ENCODE measurements around the gene PIK3CA. TPM values are rescaled to one million over a fixed set of nuclear protein-coding genes. Genes with fewer than 3 reads are reported as not detected.

The PIK3CA gene
- total RNA-seq, 1 experiment from 2014 or later = 12.0 TPM

GRCh38 chr3:179147514-179147872, 664 bp upstream of the PIK3CA start:
- H4K91ac ChIP-seq (ENCODE audit: insufficient read length, low read depth, low read length) = no peak overlapping the region
- H2BK5ac ChIP-seq (ENCODE audit: insufficient read length, low read length) = no peak overlapping the region
- peak overlapping the region; percentile 97 for H3K4me2 ChIP-seq (ENCODE audit: insufficient read depth, insufficient read length, low read length)
- no peaks in the 10 kb centered on the region for H3K4me1 ChIP-seq (ENCODE audit: insufficient read depth, low read length)
- no peak overlapping the region for H2BK12ac ChIP-seq (ENCODE audit: insufficient read length, low read depth, low read length)
- H3K23ac ChIP-seq (ENCODE audit: insufficient read length, low read depth, low read length) = no peak overlapping the region
- Mint-ChIP-seq H3K36me3 (ENCODE audit: insufficient read depth in 1 of 3, low read depth in 3 of 3) (no peaks in the 10 kb centered on the region), H3K9me3 (no peaks in the 10 kb centered on the region), H3K27me3 (ENCODE audit: low read depth) (no peaks in the 10 kb centered on the region), H3K27ac (no peak overlapping the region), H3K4me3 (no peak overlapping the region), H3K4me1 (peaks cover 30% of the 10 kb centered on the region in 2 experiments)
- H4K20me1 ChIP-seq (ENCODE audit: control insufficient read depth, insufficient read depth, insufficient read length) = no peaks in the 10 kb centered on the region
- WGBS (ENCODE audit: extremely low coverage, insufficient read length, low lambda C conversion rate) = no CpG with 5 or more reads among the region's 14 CpGs
- H2BK120ac ChIP-seq (ENCODE audit: low read depth, low read length, poor library complexity, severe bottlenecking) = no peak overlapping the region
- H2AK5ac ChIP-seq (ENCODE audit: insufficient read length, low read length) = no peak overlapping the region
- H4K8ac ChIP-seq (replicated peaks; ENCODE audit: insufficient read length, low read depth, low read length) = no peak overlapping the region
- DNase-seq = no peak
- H2AFZ ChIP-seq (ENCODE audit: low read length) = peak overlapping the region; percentile 96
- TF ChIP-seq CTCF (conservative IDR thresholded peaks at IDR 0.05) = peak; percentile 15; the same call in 2 of the 3 replicates
- H3K23me2 ChIP-seq (ENCODE audit: insufficient read length, low read depth, low read length, poor library complexity, severe bottlenecking) = peaks cover 9% of the 10 kb centered on the region
- H3K4ac ChIP-seq (ENCODE audit: low read depth, low read length) = no peak overlapping the region
- H2BK20ac ChIP-seq (ENCODE audit: low read depth, low read length, poor library complexity, severe bottlenecking) = no peak overlapping the region
- no peak overlapping the region for H3T11ph ChIP-seq (ENCODE audit: low read length)
- no peaks in the 10 kb centered on the region for H3K27me3 ChIP-seq (ENCODE audit: insufficient read depth, low read length)
- no peaks in the 10 kb centered on the region for H3K79me1 ChIP-seq (ENCODE audit: insufficient read depth, low read depth, low read length, poor library complexity, severe bottlenecking)
- H3K27ac ChIP-seq (ENCODE audit: insufficient read length, low read depth, low read length) = no peak overlapping the region
- H4K5ac ChIP-seq (ENCODE audit: insufficient read length, low read depth, low read length) = no peak overlapping the region
- no peak overlapping the region for H3K9ac ChIP-seq (ENCODE audit: extremely low read depth, insufficient read length, low read length)
- H3K79me2 ChIP-seq (ENCODE audit: insufficient read depth, low read length) = peaks cover 3% of the 10 kb centered on the region; the same call in 1 of the 2 replicates
- no peak overlapping the region for H2BK15ac ChIP-seq (ENCODE audit: low read depth, low read length)
- no peak overlapping the region for H3K18ac ChIP-seq (ENCODE audit: insufficient read length, low read depth, low read length)
- H3K14ac ChIP-seq (ENCODE audit: insufficient read depth, low read length) = no peak overlapping the region
- no peak overlapping the region for H3K56ac ChIP-seq (ENCODE audit: insufficient read length, low read depth, low read length)
- H3K9me3 ChIP-seq (ENCODE audit: control insufficient read depth, low read depth, low read length) = no peaks in the 10 kb centered on the region

Measured in H9 (cell line).